Measurements from ENCODE around the gene FAM193B. TPM values are rescaled to one million over a fixed set of nuclear protein-coding genes. Genes with fewer than 3 reads are reported as not detected.

Gene FAM193B
- total and polyA plus RNA-seq, 4 donors, result 14.3 to 31.8 (median 15.8) TPM

GRCh38 chr5:177490311-177490991 lies 63.9 kb downstream of the FAM193B start:
- peaks cover 0 to 4% (median 0%) of the 10 kb centered on the region in 4 donors for H3K4me1 ChIP-seq (ENCODE audit: control insufficient read depth in 4 of 4, insufficient read depth in 4 of 4, low read length in 3 of 4)

GRCh38 chr5:177489119-177489716 lies 65.1 kb downstream of the FAM193B start:
- DNase-seq (ENCODE audit: low spot score), result no peak
- H3K4me1 ChIP-seq (ENCODE audit: control insufficient read depth in 4 of 4, insufficient read depth in 4 of 4, low read length in 3 of 4), result no peaks in the 10 kb centered on the region
- no peak for TF ChIP-seq ATF3 (IDR thresholded peaks at IDR 0.05)
- TF ChIP-seq FOXA1 (IDR thresholded peaks at IDR 0.05), result no peak
- TF ChIP-seq ZBTB33 (IDR thresholded peaks at IDR 0.05), result no peak
- no peak for TF ChIP-seq JUND (IDR thresholded peaks at IDR 0.05)
- TF ChIP-seq EGR1 (IDR thresholded peaks at IDR 0.05; ENCODE audit: low read depth in 2 of 2), result no peak
- no peak for TF ChIP-seq RAD21 (IDR thresholded peaks at IDR 0.05)
- TF ChIP-seq CTCF (IDR thresholded peaks at IDR 0.05; ENCODE audit: low read depth, low read length, missing input control), result no peak
- TF ChIP-seq TAF1 (conservative IDR thresholded peaks at IDR 0.05), result no peak
- no peak for TF ChIP-seq SP1 (IDR thresholded peaks at IDR 0.05)

More at GRCh38 chr5:177490311-177490991, 63.9 kb downstream of the FAM193B start:
- no peak overlapping the region for H3K4me3 ChIP-seq (ENCODE audit: low read depth in 1 of 3, low read length in 3 of 3)
- no peak overlapping the region for H3K27ac ChIP-seq (ENCODE audit: low read depth in 1 of 2, low read length in 2 of 2)
- TF ChIP-seq SP1 (IDR thresholded peaks at IDR 0.05) (no peak), FOXA1 (IDR thresholded peaks at IDR 0.05) (no peak), EGR1 (IDR thresholded peaks at IDR 0.05; ENCODE audit: low read depth in 2 of 2) (no peak), MAX (IDR thresholded peaks at IDR 0.05) (no peak), CTCF (IDR thresholded peaks at IDR 0.05; ENCODE audit: low read depth, low read length, missing input control) (no peak), NR2F2 (IDR thresholded peaks at IDR 0.05) (no peak), REST (IDR thresholded peaks at IDR 0.05) (no peak)
- H3K36me3 ChIP-seq (ENCODE audit: control insufficient read depth in 4 of 4, insufficient read depth in 3 of 4, low read depth in 1 of 4, low read length in 3 of 4), result peaks cover 0 to 4% (median under 1%) of the 10 kb centered on the region in 4 donors
- DNase-seq (ENCODE audit: low spot score), result no peak
- no peaks in the 10 kb centered on the region for H3K27me3 ChIP-seq (ENCODE audit: control insufficient read depth in 4 of 4, insufficient read depth in 4 of 4, low read length in 3 of 4)
- H3K9me3 ChIP-seq (ENCODE audit: control insufficient read depth in 4 of 4, low read length in 3 of 4), result no peaks in the 10 kb centered on the region
- no peak overlapping the region for H3K9ac ChIP-seq (ENCODE audit: low read depth in 1 of 2, low read length in 2 of 2)
- WGBS, result 89% methylated on average over 15 of the region's 15 CpGs

More at GRCh38 chr5:177489119-177489716, 65.1 kb downstream of the FAM193B start:
- WGBS, result 81% methylated on average over 26 of the region's 26 CpGs
- no peak overlapping the region for H3K9ac ChIP-seq (ENCODE audit: low read depth in 1 of 2, low read length in 2 of 2)
- no peaks in the 10 kb centered on the region for H3K9me3 ChIP-seq (ENCODE audit: control insufficient read depth in 4 of 4, low read length in 3 of 4)
- no peaks in the 10 kb centered on the region for H3K27me3 ChIP-seq (ENCODE audit: control insufficient read depth in 4 of 4, insufficient read depth in 4 of 4, low read length in 3 of 4)
- no peak overlapping the region for H3K4me3 ChIP-seq (ENCODE audit: low read depth in 1 of 3, low read length in 3 of 3)
- H3K27ac ChIP-seq (ENCODE audit: low read depth in 1 of 2, low read length in 2 of 2), result no peak overlapping the region
- peaks cover 0 to 4% (median under 1%) of the 10 kb centered on the region in 4 donors for H3K36me3 ChIP-seq (ENCODE audit: control insufficient read depth in 4 of 4, insufficient read depth in 3 of 4, low read depth in 1 of 4, low read length in 3 of 4)
